NT2/D1 (cell line): ENCODE measurements around the gene DENND4C.

ENCODE experiments used
- SUZ12 ChIP-seq: IDR thresholded peaks from 2 replicates; pipeline ENCODE4 v1.6.1; 2011; ENCODE audit not compliant: insufficient read length, insufficient read depth; ENCODE audit errors: extremely low read depth
- YY1 ChIP-seq: IDR thresholded peaks from 2 replicates; pipeline ENCODE4 v1.6.1; 2011; ENCODE audit not compliant: insufficient read length, insufficient read depth
- ZNF274 ChIP-seq: IDR thresholded peaks from 2 replicates; pipeline ENCODE4 v1.6.1; 2011; ENCODE audit warnings: mild to moderate bottlenecking, low read depth, low read length

DNA sequence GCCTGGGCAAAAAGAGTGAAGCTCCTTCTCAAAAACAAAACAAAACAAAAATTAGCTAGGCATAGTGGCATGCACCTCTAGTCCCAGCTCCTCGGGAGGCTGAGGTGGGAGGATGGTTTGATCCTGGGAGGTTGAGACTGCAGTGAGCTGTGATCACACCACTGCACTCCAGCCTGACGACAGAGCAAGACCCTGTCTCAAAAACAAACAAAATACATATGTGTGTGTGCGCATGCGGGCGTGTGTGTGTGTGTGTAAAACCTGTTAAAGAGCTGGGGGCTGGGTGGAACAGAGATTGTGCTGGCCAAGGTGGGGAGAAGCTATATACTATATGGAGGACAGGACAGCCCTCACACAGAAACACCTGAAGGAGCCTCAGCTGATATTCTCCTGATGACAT is 27.4 kb upstream of the DENND4C start:
- TF ChIP-seq YY1, result no peak
- no peak for TF ChIP-seq SUZ12
- no peak for TF ChIP-seq ZNF274
